Activated T-helper 1 cell treated with Interleukin-2 at 50 U/mL for 16 hours (primary cell): Measurements from ENCODE around the gene MUC5B.
"Not testable (repeated sequence)": the region's sequence is repeated elsewhere in the genome, so short reads cannot be mapped to it uniquely, and the experiment has no call there.

Experiments used
- DNase-seq: peaks from one replicate; pipeline ENCODE4 v3.0.0-alpha.2; 2020; ENCODE audit warnings: low read depth

MUC5B gene

GRCh38 chr11:1203505-1204271 is 19.2 kb upstream of the MUC5B start:
- DNase-seq, result no peak

GRCh38 chr11:1204381-1205101 is 18.3 kb upstream of the MUC5B start:
- no peak for DNase-seq

- DNase-seq, result no peak
Measured at GRCh38 chr11:1205121-1205986, 17.5 kb upstream of the MUC5B start.

GRCh38 chr11:1205987-1206331 is 16.9 kb upstream of the MUC5B start:
- DNase-seq, result no peak

GRCh38 chr11:1206391-1207271 is 16.2 kb upstream of the MUC5B start:
- no peak for DNase-seq

GRCh38 chr11:1207401-1208143 is 15.3 kb upstream of the MUC5B start:
- no peak for DNase-seq

GRCh38 chr11:1208144-1208393 is 14.8 kb upstream of the MUC5B start:
- no peak for DNase-seq

GRCh38 chr11:1208394-1209261 is 14.2 kb upstream of the MUC5B start:
- DNase-seq, result no peak

- DNase-seq, result no peak
Measured at GRCh38 chr11:1209371-1210057, 13.4 kb upstream of the MUC5B start.

- DNase-seq, result no peak
Measured at GRCh38 chr11:1211838-1212237, 11.0 kb upstream of the MUC5B start.

- DNase-seq, result not testable (repeated sequence)
Measured at GRCh38 chr11:1215826-1216225, 7.0 kb upstream of the MUC5B start.

- no peak for DNase-seq
Measured at GRCh38 chr11:1217151-1217550, 5.7 kb upstream of the MUC5B start.

- no peak for DNase-seq
Measured at GRCh38 chr11:1218256-1218787, 4.5 kb upstream of the MUC5B start.

- DNase-seq, result no peak
Measured at GRCh38 chr11:1218788-1219445, 3.9 kb upstream of the MUC5B start.

- no peak for DNase-seq
Measured at GRCh38 chr11:1219446-1219833, 3.4 kb upstream of the MUC5B start.

- DNase-seq, result no peak
Measured at GRCh38 chr11:1219834-1220815, 2.7 kb upstream of the MUC5B start.

- DNase-seq, result no peak
Measured at GRCh38 chr11:1220941-1221721, 1.7 kb upstream of the MUC5B start.
